ENCODE results near the gene GRAMD1B.

Gene GRAMD1B

DNA sequence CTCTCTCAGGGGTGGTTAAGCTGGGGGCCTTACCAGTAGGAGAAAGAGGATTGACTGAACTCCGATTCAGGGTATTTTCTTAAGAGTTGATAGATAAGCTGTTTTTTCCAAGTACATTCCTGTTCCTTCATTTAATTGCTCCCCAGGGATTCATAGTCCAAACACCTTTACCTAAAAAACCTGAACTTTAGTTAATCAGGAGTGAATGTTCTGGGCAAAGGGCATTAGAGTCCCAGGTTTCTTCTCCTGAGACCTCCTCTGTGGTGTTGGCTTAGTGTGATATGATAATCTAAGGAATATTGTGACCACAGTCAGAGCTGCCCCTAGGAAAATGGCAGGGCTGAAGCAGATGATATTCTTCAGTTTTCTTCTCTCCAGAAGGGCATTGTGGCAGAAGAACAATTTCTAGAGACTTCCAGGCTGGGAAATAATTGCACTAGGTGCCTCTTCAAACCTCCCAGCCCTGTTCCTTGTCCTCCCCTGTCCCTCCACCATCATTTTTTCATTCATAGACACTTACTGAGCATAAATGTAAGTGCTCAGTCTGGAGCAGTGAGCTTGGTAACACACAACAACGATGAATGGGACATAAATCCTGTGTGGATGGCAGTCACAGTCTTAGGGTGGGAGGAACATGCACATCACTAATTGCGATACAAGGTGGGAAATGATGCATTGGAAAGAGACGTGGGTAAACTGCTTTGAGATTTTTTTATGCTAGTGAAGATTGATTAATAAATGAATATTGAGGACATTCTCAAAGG lies 11.5 kb upstream of the GRAMD1B start:
- no peak overlapping the region for H3K4me3 ChIP-seq (ENCODE audit: low read length)
- no peaks in the 10 kb centered on the region for H3K4me1 ChIP-seq (ENCODE audit: control insufficient read depth, insufficient read depth, low read length)
- H3K36me3 ChIP-seq (ENCODE audit: control insufficient read depth, insufficient read depth, low read length) = no peaks in the 10 kb centered on the region
- no peak overlapping the region for H3K9ac ChIP-seq (ENCODE audit: low read length)
- H3K27me3 ChIP-seq (ENCODE audit: control insufficient read depth, insufficient read depth, low read length) = no peaks in the 10 kb centered on the region
- no peak overlapping the region for H3K27ac ChIP-seq (ENCODE audit: low read depth, low read length)

- Histone ChIP-seq H3K9ac (ENCODE audit: low read length) (no peak overlapping the region), H3K27ac (ENCODE audit: low read depth, low read length) (no peak overlapping the region), H3K4me3 (ENCODE audit: low read length) (no peak overlapping the region), H3K36me3 (ENCODE audit: control insufficient read depth, insufficient read depth, low read length) (no peaks in the 10 kb centered on the region), H3K27me3 (ENCODE audit: control insufficient read depth, insufficient read depth, low read length) (no peaks in the 10 kb centered on the region), H3K4me1 (ENCODE audit: control insufficient read depth, insufficient read depth, low read length) (no peaks in the 10 kb centered on the region)
Measured at GRCh38 chr11:123419731-123420452, 10.2 kb upstream of the GRAMD1B start.

DNA sequence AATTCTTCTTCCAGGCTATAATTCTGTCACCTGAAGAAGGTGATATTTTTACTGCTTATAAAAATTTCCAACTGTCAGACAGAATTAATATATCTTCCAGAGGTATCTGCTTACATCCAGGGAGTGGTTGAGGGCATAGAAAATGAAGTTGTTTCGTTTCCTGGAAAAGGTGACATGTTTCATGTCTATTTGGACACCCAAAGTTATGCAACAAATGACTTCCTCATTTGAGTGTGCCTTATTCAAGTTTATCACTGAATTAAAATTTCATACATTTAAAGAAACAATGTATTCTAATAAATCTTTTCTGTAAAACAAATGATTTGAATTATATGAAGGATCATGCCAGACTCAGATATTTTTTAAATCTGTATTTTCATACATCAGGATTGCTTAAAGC lies 8.5 kb upstream of the GRAMD1B start:
- Histone ChIP-seq H3K9ac (ENCODE audit: low read length) (no peak overlapping the region), H3K36me3 (ENCODE audit: control insufficient read depth, insufficient read depth, low read length) (no peaks in the 10 kb centered on the region), H3K27me3 (ENCODE audit: control insufficient read depth, insufficient read depth, low read length) (no peaks in the 10 kb centered on the region), H3K27ac (ENCODE audit: low read depth, low read length) (no peak overlapping the region), H3K4me3 (ENCODE audit: low read length) (no peak overlapping the region), H3K4me1 (ENCODE audit: control insufficient read depth, insufficient read depth, low read length) (no peaks in the 10 kb centered on the region)

- Histone ChIP-seq H3K4me1 (ENCODE audit: control insufficient read depth, insufficient read depth, low read length) (no peaks in the 10 kb centered on the region), H3K27ac (ENCODE audit: low read depth, low read length) (no peak overlapping the region), H3K36me3 (ENCODE audit: control insufficient read depth, insufficient read depth, low read length) (no peaks in the 10 kb centered on the region), H3K9ac (ENCODE audit: low read length) (no peak overlapping the region), H3K4me3 (ENCODE audit: low read length) (no peak overlapping the region), H3K27me3 (ENCODE audit: control insufficient read depth, insufficient read depth, low read length) (no peaks in the 10 kb centered on the region)
Measured at GRCh38 chr11:123425367-123425766, 4.7 kb upstream of the GRAMD1B start.

DNA sequence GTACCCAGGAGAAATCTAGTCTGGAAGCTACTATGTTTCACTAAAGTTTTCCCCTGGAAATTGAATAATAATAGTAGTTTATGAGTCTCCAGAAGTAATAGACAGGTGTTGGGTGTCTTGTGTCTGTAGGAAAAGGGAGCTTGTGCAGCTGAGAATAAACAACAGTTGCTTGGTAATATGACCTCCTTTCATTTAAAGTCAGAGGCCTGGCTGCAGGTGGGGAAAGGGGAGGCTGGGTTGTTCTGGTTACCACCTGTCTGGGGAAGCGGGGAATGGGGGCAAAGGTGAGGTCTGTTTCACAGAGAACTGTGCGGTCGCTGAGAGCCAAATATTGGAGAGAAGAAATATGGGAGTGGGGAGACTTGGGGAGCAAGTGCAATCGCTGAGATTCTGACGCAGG lies 3.3 kb upstream of the GRAMD1B start:
- no peaks in the 10 kb centered on the region for H3K36me3 ChIP-seq (ENCODE audit: control insufficient read depth, insufficient read depth, low read length)
- H3K9ac ChIP-seq (ENCODE audit: low read length) = no peak overlapping the region
- H3K27me3 ChIP-seq (ENCODE audit: control insufficient read depth, insufficient read depth, low read length) = peaks cover 2% of the 10 kb centered on the region
- no peaks in the 10 kb centered on the region for H3K4me1 ChIP-seq (ENCODE audit: control insufficient read depth, insufficient read depth, low read length)
- H3K27ac ChIP-seq (ENCODE audit: low read depth, low read length) = no peak overlapping the region
- no peak overlapping the region for H3K4me3 ChIP-seq (ENCODE audit: low read length)

DNA sequence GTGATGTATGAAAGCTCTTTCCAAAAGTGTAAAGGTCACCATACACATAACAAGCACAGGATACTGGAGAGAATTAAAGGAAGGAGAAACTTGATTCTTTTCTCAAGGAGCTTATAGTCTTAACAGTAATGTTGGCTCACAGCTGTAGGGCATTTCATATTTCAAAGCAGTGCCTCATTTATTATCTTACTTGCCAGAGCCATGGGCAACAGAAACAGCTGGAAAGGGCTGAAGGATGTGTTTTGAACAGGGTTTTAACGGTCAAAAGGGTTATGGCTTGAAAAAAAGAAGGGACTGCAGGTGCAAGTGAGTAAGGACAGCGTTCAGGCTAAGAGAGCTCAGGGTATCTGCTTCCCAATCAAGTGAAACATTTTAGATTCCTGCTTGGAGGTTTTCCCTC lies 2.7 kb upstream of the GRAMD1B start:
- Histone ChIP-seq H3K9ac (ENCODE audit: low read length) (no peak overlapping the region), H3K36me3 (ENCODE audit: control insufficient read depth, insufficient read depth, low read length) (no peaks in the 10 kb centered on the region), H3K27me3 (ENCODE audit: control insufficient read depth, insufficient read depth, low read length) (peaks cover 2% of the 10 kb centered on the region), H3K27ac (ENCODE audit: low read depth, low read length) (no peak overlapping the region), H3K4me3 (ENCODE audit: low read length) (no peak overlapping the region), H3K4me1 (ENCODE audit: control insufficient read depth, insufficient read depth, low read length) (no peaks in the 10 kb centered on the region)

DNA sequence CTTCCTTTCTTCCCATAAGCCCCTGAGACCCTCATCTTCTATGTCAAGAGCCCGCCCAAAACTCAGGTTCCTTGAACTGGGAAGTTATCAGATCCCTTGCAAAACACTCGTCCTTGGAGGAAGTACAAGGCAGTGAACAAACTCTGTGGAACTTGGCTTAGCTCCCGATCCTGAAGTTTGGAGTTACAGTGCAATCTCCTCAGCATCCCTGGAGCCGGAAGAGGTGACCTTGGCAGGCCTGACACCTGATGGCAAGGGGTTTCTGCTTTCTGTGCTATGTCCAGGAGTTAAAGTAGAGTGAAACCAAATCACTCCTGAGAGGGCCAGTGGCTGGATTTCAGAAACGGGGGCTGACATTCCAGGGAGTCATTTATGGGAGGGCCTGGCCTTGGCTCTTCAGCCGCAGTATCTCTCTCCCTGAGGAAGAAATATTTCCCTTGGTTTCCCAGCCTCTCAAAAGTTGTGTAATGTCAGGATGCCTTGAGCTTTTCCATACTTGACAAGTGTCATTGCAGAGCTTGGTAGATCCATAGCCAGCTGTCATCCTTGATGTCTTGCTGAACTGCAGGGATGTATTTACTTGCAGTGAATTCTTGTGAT lies 1.9 kb upstream of the GRAMD1B start:
- Histone ChIP-seq H3K27me3 (ENCODE audit: control insufficient read depth, insufficient read depth, low read length) (peaks cover 2% of the 10 kb centered on the region), H3K27ac (ENCODE audit: low read depth, low read length) (no peak overlapping the region), H3K4me3 (ENCODE audit: low read length) (no peak overlapping the region), H3K9ac (ENCODE audit: low read length) (no peak overlapping the region), H3K4me1 (ENCODE audit: control insufficient read depth, insufficient read depth, low read length) (no peaks in the 10 kb centered on the region), H3K36me3 (ENCODE audit: control insufficient read depth, insufficient read depth, low read length) (no peaks in the 10 kb centered on the region)

DNA sequence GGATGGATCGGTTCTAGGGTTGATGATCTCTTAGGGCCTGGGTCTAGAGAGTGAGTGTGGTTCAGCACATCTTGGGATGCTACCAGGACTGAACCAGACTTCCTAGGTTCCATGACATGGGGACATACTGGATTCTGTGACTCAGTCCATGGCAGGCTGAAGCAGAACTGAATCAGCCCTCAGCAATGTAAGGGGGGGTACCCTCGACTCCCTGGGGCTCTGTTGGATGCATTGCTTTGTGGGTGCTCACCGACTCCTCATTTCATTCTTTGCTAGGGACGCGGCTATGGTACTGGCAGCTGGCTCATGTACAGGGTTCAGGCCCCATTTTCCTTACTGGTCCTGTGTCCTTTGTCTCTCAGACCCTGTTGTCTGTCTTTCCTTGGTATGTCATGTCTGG lies 733 bp upstream of the GRAMD1B start:
- Histone ChIP-seq H3K27ac (ENCODE audit: low read depth, low read length) (no peak overlapping the region), H3K9ac (ENCODE audit: low read length) (no peak overlapping the region)

DNA sequence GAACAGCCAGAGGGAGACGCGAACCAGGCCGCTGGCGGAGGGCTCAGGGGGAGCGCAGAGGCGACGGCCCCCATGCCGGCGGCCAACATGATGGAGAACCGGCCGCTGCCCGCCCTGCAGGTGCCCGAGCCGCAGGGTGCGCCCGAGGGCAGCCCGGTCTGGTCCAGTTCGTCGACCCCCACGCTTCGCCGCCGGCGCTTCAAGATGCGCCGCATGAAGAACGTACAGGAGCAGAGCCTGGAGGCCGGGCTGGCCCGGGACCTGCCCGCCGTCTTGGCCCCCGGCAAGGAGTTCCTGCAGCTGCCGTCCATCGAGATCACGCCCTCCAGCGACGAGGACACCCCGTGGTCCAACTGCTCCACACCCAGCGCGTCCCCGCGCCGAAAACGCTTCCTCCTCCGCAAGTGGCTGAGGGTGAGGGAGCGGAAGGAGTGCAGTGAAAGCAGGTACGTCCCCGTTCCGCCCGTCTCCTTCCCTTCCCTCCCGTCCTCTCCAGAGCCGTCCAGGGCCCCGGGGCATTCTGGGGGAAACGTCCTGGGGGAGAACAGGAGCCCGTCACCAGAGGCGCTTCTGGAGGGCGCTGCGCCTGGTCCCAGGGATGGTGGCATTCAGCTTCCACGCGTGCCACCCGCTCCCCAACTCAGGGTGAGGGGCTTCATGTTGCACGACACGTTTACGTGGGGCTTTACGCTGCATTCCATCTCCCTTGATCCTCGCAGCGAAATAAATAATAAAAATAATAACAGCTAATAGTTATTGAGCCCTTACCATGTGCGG lies 840 bp downstream of the GRAMD1B start:
- Histone ChIP-seq H3K36me3 (ENCODE audit: control insufficient read depth, insufficient read depth, low read length) (no peaks in the 10 kb centered on the region), H3K27me3 (ENCODE audit: control insufficient read depth, insufficient read depth, low read length) (peaks cover 2% of the 10 kb centered on the region), H3K4me3 (ENCODE audit: low read length) (peak overlapping the region; percentile 71), H3K4me1 (ENCODE audit: control insufficient read depth, insufficient read depth, low read length) (no peaks in the 10 kb centered on the region), H3K9ac (ENCODE audit: low read length) (no peak overlapping the region), H3K27ac (ENCODE audit: low read depth, low read length) (no peak overlapping the region)

More for the DNA sequence above, 733 bp upstream of the GRAMD1B start:
- Histone ChIP-seq H3K4me3 (ENCODE audit: low read length) (no peak overlapping the region), H3K4me1 (ENCODE audit: control insufficient read depth, insufficient read depth, low read length) (no peaks in the 10 kb centered on the region), H3K36me3 (ENCODE audit: control insufficient read depth, insufficient read depth, low read length) (no peaks in the 10 kb centered on the region), H3K27me3 (ENCODE audit: control insufficient read depth, insufficient read depth, low read length) (peaks cover 2% of the 10 kb centered on the region)

DNA sequence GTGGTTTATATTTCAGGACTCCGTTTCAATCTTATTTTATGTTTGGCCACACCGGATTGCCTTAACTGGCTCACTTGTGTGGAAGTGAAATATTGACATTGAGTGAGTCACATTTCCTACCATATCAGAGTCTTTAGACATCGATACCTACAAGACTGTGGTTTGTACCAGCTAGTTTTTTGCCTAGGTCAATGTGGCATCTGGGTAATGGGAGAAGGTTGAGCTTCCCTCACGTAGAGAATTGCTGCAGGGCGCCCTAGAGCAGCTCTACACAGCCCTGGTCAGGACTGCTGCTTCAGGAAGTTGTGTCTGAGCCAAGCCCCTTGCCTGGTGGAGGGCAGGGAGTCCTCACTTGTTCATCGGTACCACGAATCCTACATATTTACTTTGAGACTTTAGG lies 1.6 kb downstream of the GRAMD1B start:
- Histone ChIP-seq H3K27ac (ENCODE audit: low read depth, low read length) (no peak overlapping the region), H3K4me3 (ENCODE audit: low read length) (peak overlapping the region; percentile 71), H3K9ac (ENCODE audit: low read length) (no peak overlapping the region), H3K36me3 (ENCODE audit: control insufficient read depth, insufficient read depth, low read length) (no peaks in the 10 kb centered on the region), H3K27me3 (ENCODE audit: control insufficient read depth, insufficient read depth, low read length) (peaks cover 2% of the 10 kb centered on the region), H3K4me1 (ENCODE audit: control insufficient read depth, insufficient read depth, low read length) (no peaks in the 10 kb centered on the region)

DNA sequence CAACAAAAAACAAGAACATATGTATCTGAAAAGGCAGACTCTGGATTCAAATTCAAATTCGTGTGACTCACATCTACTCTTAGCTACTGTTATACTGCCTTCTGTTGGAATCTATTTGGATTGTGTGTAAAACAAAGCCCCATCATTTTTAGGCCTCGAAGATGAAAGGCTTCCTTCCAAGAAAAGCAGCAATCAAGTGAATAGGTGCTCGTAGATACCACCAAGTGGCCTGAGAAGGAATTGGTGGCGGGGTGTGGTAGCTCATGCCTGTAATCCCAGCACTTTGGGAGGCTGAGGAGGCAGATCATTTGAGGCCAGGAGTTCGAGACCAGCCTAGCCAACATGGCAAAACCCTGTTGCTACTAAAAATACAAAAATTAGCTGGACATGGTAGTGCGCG lies 4.2 kb downstream of the GRAMD1B start:
- H3K27me3 ChIP-seq (ENCODE audit: control insufficient read depth, insufficient read depth, low read length) = peaks cover 2% of the 10 kb centered on the region

DNA sequence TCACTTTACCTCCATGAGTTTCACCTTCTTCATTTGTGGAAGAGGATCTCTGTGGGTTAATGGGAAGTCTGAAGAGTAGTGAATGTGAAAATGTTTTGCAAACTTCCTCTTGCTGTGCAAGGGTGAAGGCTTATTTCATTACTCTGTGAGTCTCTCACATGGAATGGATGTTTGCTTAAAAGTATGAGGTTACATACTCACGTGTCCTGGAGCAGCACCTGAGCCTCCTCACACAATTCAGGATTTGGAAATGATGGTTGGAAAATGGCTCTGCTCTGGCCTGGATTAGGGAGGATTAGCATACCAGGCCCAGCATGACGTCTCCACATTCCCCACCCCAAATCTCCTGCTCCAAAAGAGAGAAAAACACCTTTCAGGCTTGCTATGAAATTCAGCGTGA lies 4.8 kb downstream of the GRAMD1B start:
- no peak overlapping the region for H3K27ac ChIP-seq (ENCODE audit: low read depth, low read length)
- no peaks in the 10 kb centered on the region for H3K4me1 ChIP-seq (ENCODE audit: control insufficient read depth, insufficient read depth, low read length)
- H3K36me3 ChIP-seq (ENCODE audit: control insufficient read depth, insufficient read depth, low read length) = no peaks in the 10 kb centered on the region
- no peak overlapping the region for H3K4me3 ChIP-seq (ENCODE audit: low read length)
- H3K9ac ChIP-seq (ENCODE audit: low read length) = no peak overlapping the region
- H3K27me3 ChIP-seq (ENCODE audit: control insufficient read depth, insufficient read depth, low read length) = peaks cover 2% of the 10 kb centered on the region

More for the DNA sequence above, 4.2 kb downstream of the GRAMD1B start:
- H3K4me3 ChIP-seq (ENCODE audit: low read length) = no peak overlapping the region
- H3K4me1 ChIP-seq (ENCODE audit: control insufficient read depth, insufficient read depth, low read length) = no peaks in the 10 kb centered on the region
- no peak overlapping the region for H3K9ac ChIP-seq (ENCODE audit: low read length)
- no peaks in the 10 kb centered on the region for H3K36me3 ChIP-seq (ENCODE audit: control insufficient read depth, insufficient read depth, low read length)
- no peak overlapping the region for H3K27ac ChIP-seq (ENCODE audit: low read depth, low read length)

Data from rectal smooth muscle tissue (tissue), 1 donor.